Tibial artery (tissue), 4 donors: ENCODE data around the gene CYTH1.
A peak's percentile ranks its signal among the peaks of the same experiment; 100 is the strongest.

Experiments
- DNase-seq, 2 donors: peaks; one replicate each; pipeline ENCODE4 v3.0.0-alpha.2; 2019
- H3K27ac ChIP-seq, 2 donors: fragments of 200-600 bp; sonication (generic) in 1 of 2; 1 replicate in 1 of 2; 2 replicates in 1 of 2; pipeline ENCODE4 v1.5.1; 2018 to 2019; ENCODE audit warnings: mild to moderate bottlenecking in 1 of 2
- H3K27me3 ChIP-seq, 2 donors: fragments of 200-600 bp; sonication (generic) in 1 of 2; one replicate each; pipeline versions ENCODE4 v1.5.1 to v1.6.0; 2016 to 2019
- H3K36me3 ChIP-seq, 3 donors: fragments of 200-600 bp; sonication (generic) in 2 of 3; one replicate each; pipeline ENCODE4 v1.5.1; 2016 to 2019; ENCODE audit warnings: mild to moderate bottlenecking in 2 of 3
- H3K4me1 ChIP-seq, 4 donors: fragments of 200-600 bp; sonication (generic) in 2 of 4; 1 replicate in 3 of 4; 2 replicates in 1 of 4; pipeline ENCODE4 v1.5.1; 2016 to 2019
- H3K4me3 ChIP-seq, 2 donors: fragments of 200-600 bp; sonication (generic) in 1 of 2; 1 replicate in 1 of 2; 2 replicates in 1 of 2; pipeline ENCODE4 v1.5.1; 2018 to 2019; ENCODE audit warnings: mild to moderate bottlenecking in 2 of 2
- H3K9me3 ChIP-seq, 3 donors: fragments of 200-600 bp; sonication (generic) in 1 of 3; one replicate each; pipeline ENCODE4 v1.5.1; 2016 to 2019
- intact Hi-C: fragments of 100-400 bp; cut with DNase I; formaldehyde crosslinking; loops from one replicate; pipeline ENCODE4 v1.15.0; 2023; ENCODE audit warnings: low total_unique reads
- TF ChIP-seq, protein P1 (sequence below), 2 experiments: fragments of 200-600 bp in 1 of 2; fragments of 450-650 bp in 1 of 2; IDR thresholded peaks; one replicate each; pipeline ENCODE4 v1.5.1; 2017 to 2019; ENCODE audit warnings: antibody characterized with exemption in 2 of 2, mild to moderate bottlenecking in 1 of 2, moderate library complexity in 1 of 2

Gene CYTH1

DNA sequence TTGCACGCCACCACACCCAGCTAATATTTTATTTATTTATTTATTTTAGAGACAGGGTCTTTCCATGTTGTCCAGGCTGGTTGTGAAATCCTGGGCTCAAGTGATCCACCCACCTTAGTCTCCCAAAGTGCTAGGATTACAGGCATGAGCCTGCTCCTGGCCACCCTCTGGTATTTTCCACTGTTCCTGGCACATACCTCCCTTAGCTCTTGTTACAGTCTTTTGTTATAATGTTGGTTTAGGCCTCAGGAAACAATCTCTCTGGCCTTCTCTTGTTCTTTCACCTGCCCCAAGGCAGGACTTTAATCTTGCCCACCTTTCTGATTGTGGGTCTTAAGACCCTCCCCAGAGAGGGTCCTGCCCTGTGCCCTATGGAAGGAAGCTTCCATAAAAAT is 3.6 kb upstream of the CYTH1 start:
- H3K4me1 ChIP-seq = peaks cover 0 to 26% (median 14%) of the 10 kb centered on the region in 4 donors

DNA sequence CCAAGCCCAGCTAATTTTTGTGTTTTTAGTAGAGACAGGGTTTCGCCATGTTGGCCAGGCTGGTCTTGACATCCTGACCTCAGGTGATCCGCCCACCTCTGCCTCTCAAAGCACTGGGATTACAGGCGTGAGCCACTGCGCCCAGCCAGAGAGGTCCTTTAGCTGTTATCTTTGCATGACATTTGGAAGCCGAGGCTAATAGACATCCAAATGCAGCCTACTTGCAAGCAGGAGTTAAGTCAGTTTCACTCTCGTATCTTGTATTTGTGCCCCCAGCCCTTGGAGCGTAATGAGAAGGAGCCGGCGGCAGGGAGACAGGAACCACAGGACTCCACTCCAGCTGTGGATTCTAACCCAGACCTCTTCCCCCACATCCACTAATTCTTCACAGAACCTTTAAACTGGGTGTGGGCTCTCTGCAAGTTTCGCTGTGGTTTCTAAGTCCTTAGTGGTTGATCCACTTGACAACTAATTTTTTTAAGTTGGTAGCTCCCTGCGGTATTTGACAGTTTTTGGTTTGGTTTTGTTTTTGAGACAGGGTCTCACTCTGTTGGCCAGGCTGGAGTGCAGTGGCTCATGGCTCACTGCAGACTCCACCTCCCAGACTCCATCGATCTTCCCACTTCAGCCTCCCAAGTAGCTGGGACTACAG is 3.1 kb upstream of the CYTH1 start:
- DNase-seq = peak in 1 of 2 donors; percentile 42
- H3K4me3 ChIP-seq = no peak overlapping the region
- TF ChIP-seq, protein P1, sequence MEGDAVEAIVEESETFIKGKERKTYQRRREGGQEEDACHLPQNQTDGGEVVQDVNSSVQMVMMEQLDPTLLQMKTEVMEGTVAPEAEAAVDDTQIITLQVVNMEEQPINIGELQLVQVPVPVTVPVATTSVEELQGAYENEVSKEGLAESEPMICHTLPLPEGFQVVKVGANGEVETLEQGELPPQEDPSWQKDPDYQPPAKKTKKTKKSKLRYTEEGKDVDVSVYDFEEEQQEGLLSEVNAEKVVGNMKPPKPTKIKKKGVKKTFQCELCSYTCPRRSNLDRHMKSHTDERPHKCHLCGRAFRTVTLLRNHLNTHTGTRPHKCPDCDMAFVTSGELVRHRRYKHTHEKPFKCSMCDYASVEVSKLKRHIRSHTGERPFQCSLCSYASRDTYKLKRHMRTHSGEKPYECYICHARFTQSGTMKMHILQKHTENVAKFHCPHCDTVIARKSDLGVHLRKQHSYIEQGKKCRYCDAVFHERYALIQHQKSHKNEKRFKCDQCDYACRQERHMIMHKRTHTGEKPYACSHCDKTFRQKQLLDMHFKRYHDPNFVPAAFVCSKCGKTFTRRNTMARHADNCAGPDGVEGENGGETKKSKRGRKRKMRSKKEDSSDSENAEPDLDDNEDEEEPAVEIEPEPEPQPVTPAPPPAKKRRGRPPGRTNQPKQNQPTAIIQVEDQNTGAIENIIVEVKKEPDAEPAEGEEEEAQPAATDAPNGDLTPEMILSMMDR (IDR thresholded peaks at IDR 0.05) = no peak
- intact Hi-C loops = no loop called here
- no peak overlapping the region for H3K27ac ChIP-seq
- no peaks in the 10 kb centered on the region for H3K27me3 ChIP-seq
- H3K4me1 ChIP-seq = peaks cover 0 to 26% (median 12%) of the 10 kb centered on the region in 4 donors
- peaks cover 0 to 6% (median 0%) of the 10 kb centered on the region in 3 donors for H3K36me3 ChIP-seq
- H3K9me3 ChIP-seq = no peaks in the 10 kb centered on the region

More for the DNA sequence above, 3.6 kb upstream of the CYTH1 start:
- TF ChIP-seq, protein P1 (IDR thresholded peaks at IDR 0.05) = no peak
- peak in 1 of 2 donors; percentile 39 for DNase-seq
- Histone ChIP-seq H3K4me3 (no peak overlapping the region), H3K36me3 (peaks cover 0 to 6% (median 0%) of the 10 kb centered on the region in 3 donors), H3K27ac (no peak overlapping the region), H3K9me3 (no peaks in the 10 kb centered on the region), H3K27me3 (no peaks in the 10 kb centered on the region)
- intact Hi-C loops = no loop called here

DNA sequence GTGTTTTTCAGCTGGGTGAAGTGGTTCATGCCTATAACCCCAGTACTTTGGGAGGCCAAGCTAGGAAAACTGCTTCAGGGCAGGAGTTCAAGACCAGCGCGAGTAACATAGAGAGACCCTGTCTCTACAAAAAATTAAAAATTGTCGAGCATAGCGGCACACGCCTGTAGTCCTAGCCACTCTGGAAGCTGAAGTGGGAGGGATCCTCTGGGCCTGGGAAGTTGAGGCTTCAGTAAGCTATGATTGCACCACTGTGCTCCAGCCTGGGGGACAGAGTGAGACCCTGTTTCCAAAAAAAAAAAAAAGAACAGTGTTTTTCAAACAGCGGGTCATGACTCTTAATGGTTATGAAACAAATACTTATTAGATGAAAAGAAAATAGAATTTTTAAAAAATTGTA is 2.3 kb upstream of the CYTH1 start:
- no peak overlapping the region for H3K4me3 ChIP-seq
- H3K27ac ChIP-seq = no peak overlapping the region
- H3K36me3 ChIP-seq = peaks cover 0 to 6% (median 0%) of the 10 kb centered on the region in 3 donors
- no peaks in the 10 kb centered on the region for H3K9me3 ChIP-seq
- peaks cover 0 to 21% (median 11%) of the 10 kb centered on the region in 4 donors for H3K4me1 ChIP-seq
- intact Hi-C loops = no loop called here
- no peaks in the 10 kb centered on the region for H3K27me3 ChIP-seq
- TF ChIP-seq, protein P1 (IDR thresholded peaks at IDR 0.05) = no peak
- DNase-seq = peak in 1 of 2 donors; percentile 24

DNA sequence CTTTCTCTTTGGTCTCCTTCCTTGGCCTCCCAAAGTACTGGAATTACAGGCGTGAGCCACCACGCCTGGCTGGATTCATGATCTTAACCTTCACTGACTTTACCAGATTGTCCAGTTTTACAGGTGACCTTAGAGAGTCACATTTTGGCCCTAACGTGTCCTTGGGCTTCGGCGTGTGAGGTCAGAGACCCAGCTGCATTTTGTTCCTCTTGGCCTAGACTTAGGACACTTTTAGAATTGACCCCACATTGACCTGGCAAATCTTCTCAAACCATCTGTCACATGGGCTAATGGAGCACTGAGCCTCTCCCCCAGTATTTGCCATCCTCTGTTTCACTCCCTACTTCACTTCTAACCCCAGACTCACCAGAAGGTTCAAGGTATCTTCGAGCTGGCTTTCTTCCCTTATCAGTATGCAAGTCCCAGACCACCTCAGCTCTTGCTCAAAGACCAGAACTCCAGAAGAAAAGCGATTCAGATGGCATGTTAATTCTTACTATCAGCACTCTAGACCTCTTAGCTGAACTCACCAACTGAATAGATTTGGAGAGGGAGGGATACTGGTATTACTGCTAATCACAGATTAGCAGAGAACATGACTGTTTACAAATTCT is 1.7 kb upstream of the CYTH1 start:
- intact Hi-C loops = loop anchor here (2.0 kb wide), 1 partner anchor 55 kb away; no protein-coding TSS in a partner anchor
- no peaks in the 10 kb centered on the region for H3K27me3 ChIP-seq
- peak in 1 of 2 donors; percentile 58 for DNase-seq
- TF ChIP-seq, protein P1 (IDR thresholded peaks at IDR 0.05) = no peak
- H3K4me3 ChIP-seq = no peak overlapping the region
- peaks cover 0 to 6% (median 0%) of the 10 kb centered on the region in 3 donors for H3K36me3 ChIP-seq
- peaks cover 0 to 20% (median 9%) of the 10 kb centered on the region in 4 donors for H3K4me1 ChIP-seq
- no peak overlapping the region for H3K27ac ChIP-seq
- no peaks in the 10 kb centered on the region for H3K9me3 ChIP-seq

DNA sequence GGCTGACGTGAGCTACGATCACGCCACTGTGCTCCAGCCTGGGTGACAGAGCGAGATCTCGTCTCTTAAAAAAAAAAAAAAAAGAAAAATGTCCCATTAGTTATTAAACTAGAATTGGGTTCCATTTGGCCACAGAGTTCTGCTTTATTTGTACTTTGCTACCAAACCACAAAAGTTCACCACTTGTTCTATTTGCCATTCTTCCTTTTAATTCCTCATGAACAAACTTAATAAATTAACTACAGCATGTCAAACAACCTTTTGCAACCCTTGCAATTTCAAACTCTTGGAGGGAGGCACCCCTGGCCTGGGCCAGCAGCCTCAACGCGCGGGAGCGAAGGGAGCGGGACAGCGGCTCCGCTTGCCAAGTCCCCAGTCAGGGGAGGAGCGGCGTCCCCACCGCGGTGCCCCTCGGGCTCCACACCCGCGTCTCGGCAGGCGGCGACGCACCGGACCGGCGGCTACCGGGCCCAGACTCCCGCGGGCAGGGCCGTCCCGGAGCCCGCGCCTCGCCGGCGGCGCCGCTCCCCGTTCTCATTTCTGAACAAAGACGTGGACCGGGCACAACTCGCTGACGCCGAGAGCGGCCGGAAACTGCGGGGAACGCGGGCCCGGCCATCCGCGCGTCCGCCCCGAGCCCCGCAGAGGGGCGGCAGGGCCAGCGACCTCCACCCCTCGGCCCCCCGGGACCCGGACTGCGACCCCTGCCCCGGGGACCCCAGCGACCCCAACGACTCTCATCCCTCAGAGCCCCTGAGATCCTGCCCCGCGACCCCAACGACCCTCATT is 775 bp downstream of the CYTH1 start:
- Histone ChIP-seq H3K4me3 (peak overlapping the region; percentile 85 to 100), H3K27me3 (no peaks in the 10 kb centered on the region), H3K36me3 (no peaks in the 10 kb centered on the region), H3K27ac (peak overlapping the region; percentile 87 to 88), H3K4me1 (peaks cover 0 to 20% (median 9%) of the 10 kb centered on the region in 4 donors), H3K9me3 (no peaks in the 10 kb centered on the region)
- intact Hi-C loops = no loop called here
- TF ChIP-seq, protein P1 (IDR thresholded peaks at IDR 0.05) = no peak
- peak; percentile 34 to 79 for DNase-seq
